ENCODE measurements around the gene MRTO4. TPM values are rescaled to one million over a fixed set of nuclear protein-coding genes. Genes with fewer than 3 reads are reported as not detected.

MRTO4 gene
- total and polyA plus RNA-seq, 2 of the 13 experiments (the other 11 are each of a cell fraction or from before 2014, with no cell fraction given), result 28.1 to 59.2 TPM

GRCh38 chr1:19209990-19210771 is 41.4 kb upstream of the MRTO4 start, which contains the start of gene UBR4 (continued):
- TF ChIP-seq, protein P1, sequence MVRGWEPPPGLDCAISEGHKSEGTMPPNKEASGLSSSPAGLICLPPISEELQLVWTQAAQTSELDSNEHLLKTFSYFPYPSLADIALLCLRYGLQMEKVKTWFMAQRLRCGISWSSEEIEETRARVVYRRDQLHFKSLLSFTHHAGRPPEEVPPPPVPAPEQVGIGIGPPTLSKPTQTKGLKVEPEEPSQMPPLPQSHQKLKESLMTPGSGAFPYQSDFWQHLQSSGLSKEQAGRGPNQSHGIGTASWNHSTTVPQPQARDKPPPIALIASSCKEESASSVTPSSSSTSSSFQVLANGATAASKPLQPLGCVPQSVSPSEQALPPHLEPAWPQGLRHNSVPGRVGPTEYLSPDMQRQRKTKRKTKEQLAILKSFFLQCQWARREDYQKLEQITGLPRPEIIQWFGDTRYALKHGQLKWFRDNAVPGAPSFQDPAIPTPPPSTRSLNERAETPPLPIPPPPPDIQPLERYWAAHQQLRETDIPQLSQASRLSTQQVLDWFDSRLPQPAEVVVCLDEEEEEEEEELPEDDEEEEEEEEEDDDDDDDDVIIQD (CRISPR knock-in tag; IDR thresholded peaks at IDR 0.05; ENCODE audit: low read depth), result peak; percentile 53
- TF ChIP-seq FLYWCH1 (CRISPR knock-in tag; IDR thresholded peaks at IDR 0.05), result no peak
- TF ChIP-seq ELF3 (CRISPR knock-in tag; IDR thresholded peaks at IDR 0.05), result peak; percentile 74
- TF ChIP-seq ZNF513 (CRISPR knock-in tag; conservative IDR thresholded peaks at IDR 0.05), result no peak
- TF ChIP-seq RFXANK (CRISPR knock-in tag; IDR thresholded peaks at IDR 0.05), result 0 out of 2 replicates have a peak, but pooled peaks have one; percentile 58
- TF ChIP-seq, protein P2, sequence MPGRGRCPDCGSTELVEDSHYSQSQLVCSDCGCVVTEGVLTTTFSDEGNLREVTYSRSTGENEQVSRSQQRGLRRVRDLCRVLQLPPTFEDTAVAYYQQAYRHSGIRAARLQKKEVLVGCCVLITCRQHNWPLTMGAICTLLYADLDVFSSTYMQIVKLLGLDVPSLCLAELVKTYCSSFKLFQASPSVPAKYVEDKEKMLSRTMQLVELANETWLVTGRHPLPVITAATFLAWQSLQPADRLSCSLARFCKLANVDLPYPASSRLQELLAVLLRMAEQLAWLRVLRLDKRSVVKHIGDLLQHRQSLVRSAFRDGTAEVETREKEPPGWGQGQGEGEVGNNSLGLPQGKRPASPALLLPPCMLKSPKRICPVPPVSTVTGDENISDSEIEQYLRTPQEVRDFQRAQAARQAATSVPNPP (CRISPR knock-in tag; IDR thresholded peaks at IDR 0.05), result no peak; the same call in 1 of the 2 replicates
- TF ChIP-seq ADNP (CRISPR knock-in tag; IDR thresholded peaks at IDR 0.05), result no peak
- TF ChIP-seq, protein P3, sequence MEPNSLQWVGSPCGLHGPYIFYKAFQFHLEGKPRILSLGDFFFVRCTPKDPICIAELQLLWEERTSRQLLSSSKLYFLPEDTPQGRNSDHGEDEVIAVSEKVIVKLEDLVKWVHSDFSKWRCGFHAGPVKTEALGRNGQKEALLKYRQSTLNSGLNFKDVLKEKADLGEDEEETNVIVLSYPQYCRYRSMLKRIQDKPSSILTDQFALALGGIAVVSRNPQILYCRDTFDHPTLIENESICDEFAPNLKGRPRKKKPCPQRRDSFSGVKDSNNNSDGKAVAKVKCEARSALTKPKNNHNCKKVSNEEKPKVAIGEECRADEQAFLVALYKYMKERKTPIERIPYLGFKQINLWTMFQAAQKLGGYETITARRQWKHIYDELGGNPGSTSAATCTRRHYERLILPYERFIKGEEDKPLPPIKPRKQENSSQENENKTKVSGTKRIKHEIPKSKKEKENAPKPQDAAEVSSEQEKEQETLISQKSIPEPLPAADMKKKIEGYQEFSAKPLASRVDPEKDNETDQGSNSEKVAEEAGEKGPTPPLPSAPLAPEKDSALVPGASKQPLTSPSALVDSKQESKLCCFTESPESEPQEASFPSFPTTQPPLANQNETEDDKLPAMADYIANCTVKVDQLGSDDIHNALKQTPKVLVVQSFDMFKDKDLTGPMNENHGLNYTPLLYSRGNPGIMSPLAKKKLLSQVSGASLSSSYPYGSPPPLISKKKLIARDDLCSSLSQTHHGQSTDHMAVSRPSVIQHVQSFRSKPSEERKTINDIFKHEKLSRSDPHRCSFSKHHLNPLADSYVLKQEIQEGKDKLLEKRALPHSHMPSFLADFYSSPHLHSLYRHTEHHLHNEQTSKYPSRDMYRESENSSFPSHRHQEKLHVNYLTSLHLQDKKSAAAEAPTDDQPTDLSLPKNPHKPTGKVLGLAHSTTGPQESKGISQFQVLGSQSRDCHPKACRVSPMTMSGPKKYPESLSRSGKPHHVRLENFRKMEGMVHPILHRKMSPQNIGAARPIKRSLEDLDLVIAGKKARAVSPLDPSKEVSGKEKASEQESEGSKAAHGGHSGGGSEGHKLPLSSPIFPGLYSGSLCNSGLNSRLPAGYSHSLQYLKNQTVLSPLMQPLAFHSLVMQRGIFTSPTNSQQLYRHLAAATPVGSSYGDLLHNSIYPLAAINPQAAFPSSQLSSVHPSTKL (CRISPR knock-in tag; IDR thresholded peaks at IDR 0.05), result peak; percentile 67
- no peak for TF ChIP-seq CBX1 (IDR thresholded peaks at IDR 0.05; ENCODE audit: low read depth)
- peak; percentile 36; the same call in 1 of the 2 replicates for TF ChIP-seq REXO4 (CRISPR knock-in tag; IDR thresholded peaks at IDR 0.05; ENCODE audit: borderline replicate concordance)
- TF ChIP-seq PCBP2 (optimal IDR thresholded peaks at IDR 0.05; ENCODE audit: low read depth, low read length, poor library complexity, severe bottlenecking), result no peak
- peak; percentile 80 for TF ChIP-seq GABPA (IDR thresholded peaks at IDR 0.05; ENCODE audit: low read depth, low read length)
- TF ChIP-seq GABPA (CRISPR knock-in tag; IDR thresholded peaks at IDR 0.05; ENCODE audit: low read depth), result peak; percentile 95
- TF ChIP-seq DMAP1 (CRISPR knock-in tag; IDR thresholded peaks at IDR 0.05), result peak; percentile 81
- TF ChIP-seq PRDM4 (CRISPR knock-in tag; IDR thresholded peaks at IDR 0.05; ENCODE audit: borderline replicate concordance), result no peak
- 0 out of 2 replicates have a peak, but pooled peaks have one; percentile 36 for TF ChIP-seq HMG20B (CRISPR knock-in tag; conservative IDR thresholded peaks at IDR 0.05)
